Activated effector memory CD4-positive, alpha-beta T cell treated with Interleukin-2 at 50 U/mL for 16 hours (primary cell): ENCODE measurements around the gene C8G.

Source experiments
- DNase-seq: peaks from one replicate; pipeline ENCODE4 v3.0.0-alpha.2; 2020

The C8G gene

GRCh38 chr9:136921307-136921706, 23.7 kb upstream of the C8G start:
- no peak for DNase-seq

GRCh38 chr9:136921718-136922117, 23.3 kb upstream of the C8G start:
- DNase-seq = no peak

GRCh38 chr9:136922540-136922939, 22.5 kb upstream of the C8G start:
- DNase-seq = no peak

- DNase-seq = no peak
These were observed 21.2 kb upstream of the C8G start for GRCh38 chr9:136923881-136924280.

GRCh38 chr9:136925414-136926153, 19.5 kb upstream of the C8G start:
- DNase-seq = no peak

- no peak for DNase-seq
These were observed 18.8 kb upstream of the C8G start for GRCh38 chr9:136926154-136926704.

- no peak for DNase-seq
These were observed 18.3 kb upstream of the C8G start for GRCh38 chr9:136926749-136927148.

GRCh38 chr9:136927343-136928271, 17.4 kb upstream of the C8G start:
- DNase-seq = no peak

- no peak for DNase-seq
These were observed 16.5 kb upstream of the C8G start for GRCh38 chr9:136928591-136928990.

- no peak for DNase-seq
These were observed 15.0 kb upstream of the C8G start for GRCh38 chr9:136930014-136930413.

- DNase-seq = no peak
These were observed 13.4 kb upstream of the C8G start for GRCh38 chr9:136931611-136932130.

GRCh38 chr9:136934277-136934676, 10.8 kb upstream of the C8G start:
- no peak for DNase-seq

GRCh38 chr9:136935651-136936050, 9.4 kb upstream of the C8G start:
- DNase-seq = no peak

- DNase-seq = no peak
These were observed 8.3 kb upstream of the C8G start for GRCh38 chr9:136936645-136937170.

- DNase-seq = no peak
These were observed 7.6 kb upstream of the C8G start for GRCh38 chr9:136937186-136938001.

- DNase-seq = no peak
These were observed 5.5 kb upstream of the C8G start for GRCh38 chr9:136939431-136939995.

- no peak for DNase-seq
These were observed 5.0 kb upstream of the C8G start for GRCh38 chr9:136939996-136940525.

GRCh38 chr9:136940526-136941230, 4.4 kb upstream of the C8G start:
- no peak for DNase-seq

- DNase-seq = no peak
These were observed 3.6 kb upstream of the C8G start for GRCh38 chr9:136941231-136942111.
